HepG2 (cell line): ENCODE data around the gene NEMF. TPM values are rescaled to one million over a fixed set of nuclear protein-coding genes. Genes with fewer than 3 reads are reported as not detected.

Experiments
- ATAC-seq: fragments of 200-7000 bp; cut with Tn5 transposase; 3 replicates; pipeline ENCODE4 v1.9.1; 2020; ENCODE audit warnings: mild to moderate bottlenecking, moderate library complexity
- BruUV-seq: library from RNA; stranded (reverse); fragments of 400-500 nt; replicated peaks from 2 replicates; lab custom pipeline; 2021; lab: Mats Ljungman, UMichigan
- CTCF ChIA-PET: fragments of 300-600 bp; formaldehyde crosslinking; extraction: SDS; loops from one replicate; lab custom pipeline; 2021; ENCODE audit warnings: low total read pairs, inconsistent platforms, low intra/inter-chr PET ratio; lab: Yijun Ruan, JAX
- POLR2A ChIA-PET: fragments of 350-600 bp; sonication (Branson Sonifier 250); formaldehyde crosslinking; loops from one replicate; lab custom pipeline; 2020; ENCODE audit warnings: antibody characterized with exemption, inconsistent platforms; lab: Yijun Ruan, JAX
- DNase-seq: peaks from one replicate; pipeline ENCODE4 v3.0.0-alpha.2; 2015; ENCODE audit warnings: low spot score
- FAIRE-seq: peaks from 3 replicates; lab custom pipeline; 2011; peaks lifted over from hg19 to GRCh38; lab: Jason Lieb, UNC
- H2AFZ ChIP-seq: one replicate; pipeline ENCODE4 v1.6.1; 2011; ENCODE audit warnings: low read length, inconsistent platforms
- H3K27ac ChIP-seq: fragments of 300-600 bp; 3 replicates; pipeline ENCODE4 v1.8.0; 2011; ENCODE audit warnings: mixed run types, mild to moderate bottlenecking, mixed read lengths, low read length, inconsistent platforms; ENCODE audit not compliant: insufficient read depth; ENCODE audit errors: extremely low read length
- H3K27me3 ChIP-seq, 2 experiments: fragments of 200-600 bp in 1 of 2; 2 replicates in 1 of 2; 3 replicates in 1 of 2; pipeline versions ENCODE4 v1.6.0 to v1.8.0; 2011; ENCODE audit warnings: low read length in 2 of 2, mild to moderate bottlenecking in 2 of 2, moderate library complexity in 2 of 2, inconsistent platforms in 1 of 2; ENCODE audit not compliant: insufficient read depth in 2 of 2, control insufficient read depth in 1 of 2
- H3K36me3 ChIP-seq, 2 experiments: fragments of 200-600 bp in 1 of 2; replicated peaks in 1 of 2; 2 replicates in 1 of 2; 3 replicates in 1 of 2; pipeline versions ENCODE4 v1.5.1 to v1.8.0; 2011; ENCODE audit warnings: low read length in 2 of 2, inconsistent platforms in 1 of 2; ENCODE audit not compliant: insufficient read depth in 2 of 2, control insufficient read depth in 1 of 2
- H3K4me1 ChIP-seq: 2 replicates; pipeline ENCODE4 v1.5.1; 2012; ENCODE audit warnings: low read length, inconsistent platforms; ENCODE audit not compliant: insufficient read depth
- H3K4me2 ChIP-seq: 2 replicates; pipeline ENCODE4 v1.6.0; 2011; ENCODE audit warnings: low read depth, low read length, inconsistent platforms
- H3K4me3 ChIP-seq, 3 experiments: fragments of 200-600 bp in 1 of 3; sonication (generic), shearing (Covaris generic) in 1 of 3; replicated peaks in 1 of 3; 2 replicates each; pipeline ENCODE4 v1.5.1; 2011 to 2016; ENCODE audit warnings: low read length in 3 of 3, inconsistent platforms in 2 of 3, low read depth in 2 of 3, mild to moderate bottlenecking in 2 of 3, control low read depth in 1 of 3, mixed read lengths in 1 of 3; ENCODE audit not compliant: insufficient read depth in 1 of 3
- H3K79me2 ChIP-seq: one replicate; pipeline ENCODE4 v1.6.1; 2011; ENCODE audit warnings: low read length, inconsistent platforms; ENCODE audit not compliant: insufficient read depth
- H3K9ac ChIP-seq: 2 replicates; pipeline ENCODE4 v1.6.0; 2011; ENCODE audit warnings: mild to moderate bottlenecking, low read depth, low read length, inconsistent platforms; ENCODE audit not compliant: insufficient read depth
- H3K9me3 ChIP-seq: 2 replicates; pipeline ENCODE4 v1.5.1; 2012; ENCODE audit warnings: mild to moderate bottlenecking, low read length
- H4K20me1 ChIP-seq: 2 replicates; pipeline ENCODE4 v1.6.0; 2011; ENCODE audit warnings: inconsistent platforms, mild to moderate bottlenecking, low read length, moderate library complexity; ENCODE audit not compliant: insufficient read depth
- EHMT2 ChIP-seq: fragments of 200-600 bp; sonication (generic); IDR thresholded peaks from 2 replicates; pipeline ENCODE4 v1.7.0; 2017; ENCODE audit warnings: antibody characterized with exemption, low read depth, low read length, borderline replicate concordance
- NBN ChIP-seq: fragments of 450-650 bp; conservative IDR thresholded peaks from 2 replicates; pipeline ENCODE4 v1.6.1; 2017
- NFRKB ChIP-seq: fragments of 450-650 bp; IDR thresholded peaks from 2 replicates; pipeline ENCODE4 v1.6.1; 2017
- RBAK ChIP-seq: sonication (generic); formaldehyde crosslinking; IDR thresholded peaks from 2 replicates; pipeline ENCODE4 v1.5.1; 2020; ENCODE audit warnings: mild to moderate bottlenecking, missing genetic modification reagents
- SNRNP70 ChIP-seq: fragments of 200-400 bp; formaldehyde crosslinking; IDR thresholded peaks from 2 replicates; pipeline ENCODE4 v1.6.1; 2017; ENCODE audit warnings: mild to moderate bottlenecking, low read depth, low read length, moderate library complexity
- TBX3 ChIP-seq: fragments of 450-650 bp; IDR thresholded peaks from 2 replicates; pipeline ENCODE4 v1.6.1; 2017; ENCODE audit warnings: antibody characterized with exemption, mild to moderate bottlenecking, inconsistent platforms, borderline replicate concordance
- ZNF615 ChIP-seq: sonication (generic); formaldehyde crosslinking; IDR thresholded peaks from 2 replicates; pipeline ENCODE4 v1.5.0; 2020; ENCODE audit warnings: mild to moderate bottlenecking, missing genetic modification reagents, borderline replicate concordance
- ZNF674 ChIP-seq: sonication (generic); formaldehyde crosslinking; IDR thresholded peaks from 2 replicates; pipeline ENCODE4 v1.5.0; 2020; ENCODE audit warnings: low read depth, mild to moderate bottlenecking, missing genetic modification reagents
- ZNF720 ChIP-seq: sonication (generic); formaldehyde crosslinking; IDR thresholded peaks from 2 replicates; pipeline ENCODE4 v1.4.0; 2020; ENCODE audit warnings: missing genetic modification reagents
- WGBS: methylation state at CpG from one replicate; pipeline ENCODE4 v1.1.6; 2017; ENCODE audit warnings: low lambda C conversion rate; 5-methylcytosine and 5-hydroxymethylcytosine counted together
- in situ Hi-C: cut with HindIII; loops from 2 replicates; pipeline ENCODE4 v1.10.0; 2017; ENCODE audit warnings: low pct_unique_long_range_greater_than_20kb; ENCODE audit not compliant: extremely low pct_ligation_motif_present
- intact Hi-C: fragments of 100-400 bp; cut with micrococcal nuclease; formaldehyde crosslinking; loops from one replicate; pipeline ENCODE4 v1.10.0; 2022; ENCODE audit not compliant: unreplicated experiment
- polyA plus RNA-seq, 8 experiments: library from polyadenylated mRNA; depleted of rRNA in 3 of 8; stranded (reverse) in 7 of 8; unstranded in 1 of 8; fragments of >200 nt; fragmentation: Illumina TruSeq in 4 of 8; extraction: Trizol in 4 of 8; gene quantifications; 2 replicates each; pipeline versions ENCODE4 v1.2.1 to v1.2.3, GENCODE V29; 2011 to 2016; ENCODE audit warnings: low read depth in 4 of 8, missing spikeins in 1 of 8, mixed read lengths in 1 of 8; ENCODE audit not compliant: insufficient read depth in 1 of 8
- total RNA-seq, 5 experiments: library from RNA; depleted of rRNA; stranded (reverse); fragments of >200 nt; fragmentation: Illumina TruSeq; extraction: Trizol; gene quantifications; 2 replicates each; pipeline ENCODE4 v1.2.3, GENCODE V29; 2016; ENCODE audit warnings: low read depth in 1 of 5
- TF ChIP-seq, protein P1 (sequence below): sonication (generic); formaldehyde crosslinking; IDR thresholded peaks from 2 replicates; pipeline ENCODE4 v1.4.0; 2020; ENCODE audit warnings: missing genetic modification reagents
- TF ChIP-seq, protein P2 (sequence below): IDR thresholded peaks from 2 replicates; pipeline ENCODE4 v1.6.1; 2016; ENCODE audit warnings: missing compliant biosample characterization, missing genetic modification reagents, borderline replicate concordance
- TF ChIP-seq, protein P3 (sequence below): IDR thresholded peaks from 2 replicates; pipeline ENCODE4 v1.6.1; 2012; ENCODE audit warnings: inconsistent platforms

The NEMF gene
- total and polyA plus RNA-seq, 2 of the 13 experiments (the other 11 are each of a cell fraction or from before 2014, with no cell fraction given) = 21.3 to 57.9 TPM

DNA sequence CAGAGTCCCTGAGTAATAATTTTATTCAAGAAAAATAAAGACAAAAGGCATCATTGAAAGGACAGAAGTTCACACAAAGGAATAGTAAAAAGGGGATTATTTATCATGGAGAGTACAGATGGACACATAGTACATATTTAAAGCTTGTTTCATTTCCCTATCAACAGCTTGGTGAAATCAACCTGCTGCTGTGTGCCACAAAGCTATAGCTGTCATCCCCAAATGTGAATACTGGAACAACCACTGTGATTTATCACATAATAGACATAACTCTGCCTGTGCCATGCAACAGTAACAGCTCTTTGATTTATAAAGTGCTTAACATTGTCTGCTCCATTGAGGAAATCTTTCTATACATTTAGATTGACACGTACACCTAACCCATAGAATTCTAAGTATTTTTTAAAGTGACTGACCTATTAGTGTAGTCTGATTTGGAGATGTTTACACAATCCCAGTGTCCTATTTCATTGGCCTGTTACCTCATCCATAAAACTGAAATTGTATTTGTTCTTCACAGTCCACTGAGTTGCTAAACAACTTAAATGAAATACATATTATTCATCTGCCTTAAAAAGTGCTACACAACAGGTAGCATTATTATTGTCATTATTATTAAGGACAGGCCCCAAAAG lies 3.3 kb downstream of the NEMF start:
- H3K27me3 ChIP-seq = no peaks in the 10 kb centered on the region; a peak in 1 of 5 replicates
- no TSS peak for BruUV-seq
- in situ Hi-C loops = no loop called here
- 100% methylated on average over 1 of the region's 1 CpG for WGBS
- peaks cover 36% of the 10 kb centered on the region for H3K79me2 ChIP-seq
- no peak for DNase-seq
- FAIRE-seq = no peak
- ChIA-PET CTCF (no interaction called here), POLR2A (interaction anchor here (1.0 kb wide), 1 partner anchor 82 kb away, joined by 4 read pairs; no protein-coding TSS in a partner anchor)
- no peak overlapping the region for H3K4me2 ChIP-seq
- H4K20me1 ChIP-seq = no peaks in the 10 kb centered on the region
- H3K36me3 ChIP-seq = peaks cover 5 to 30% of the 10 kb centered on the region in 2 experiments; a peak in 4 of 5 replicates
- no peak overlapping the region for H3K4me3 ChIP-seq
- H2AFZ ChIP-seq = no peak overlapping the region
- TF ChIP-seq NFRKB (no peak), ZNF720 (CRISPR knock-in tag) (no peak), ZNF674 (CRISPR knock-in tag) (no peak), RBAK (CRISPR knock-in tag) (no peak), TBX3 (no peak), EHMT2 (no peak), ZNF615 (CRISPR knock-in tag) (no peak), NBN (no peak), SNRNP70 (no peak)
- TF ChIP-seq, protein P1, sequence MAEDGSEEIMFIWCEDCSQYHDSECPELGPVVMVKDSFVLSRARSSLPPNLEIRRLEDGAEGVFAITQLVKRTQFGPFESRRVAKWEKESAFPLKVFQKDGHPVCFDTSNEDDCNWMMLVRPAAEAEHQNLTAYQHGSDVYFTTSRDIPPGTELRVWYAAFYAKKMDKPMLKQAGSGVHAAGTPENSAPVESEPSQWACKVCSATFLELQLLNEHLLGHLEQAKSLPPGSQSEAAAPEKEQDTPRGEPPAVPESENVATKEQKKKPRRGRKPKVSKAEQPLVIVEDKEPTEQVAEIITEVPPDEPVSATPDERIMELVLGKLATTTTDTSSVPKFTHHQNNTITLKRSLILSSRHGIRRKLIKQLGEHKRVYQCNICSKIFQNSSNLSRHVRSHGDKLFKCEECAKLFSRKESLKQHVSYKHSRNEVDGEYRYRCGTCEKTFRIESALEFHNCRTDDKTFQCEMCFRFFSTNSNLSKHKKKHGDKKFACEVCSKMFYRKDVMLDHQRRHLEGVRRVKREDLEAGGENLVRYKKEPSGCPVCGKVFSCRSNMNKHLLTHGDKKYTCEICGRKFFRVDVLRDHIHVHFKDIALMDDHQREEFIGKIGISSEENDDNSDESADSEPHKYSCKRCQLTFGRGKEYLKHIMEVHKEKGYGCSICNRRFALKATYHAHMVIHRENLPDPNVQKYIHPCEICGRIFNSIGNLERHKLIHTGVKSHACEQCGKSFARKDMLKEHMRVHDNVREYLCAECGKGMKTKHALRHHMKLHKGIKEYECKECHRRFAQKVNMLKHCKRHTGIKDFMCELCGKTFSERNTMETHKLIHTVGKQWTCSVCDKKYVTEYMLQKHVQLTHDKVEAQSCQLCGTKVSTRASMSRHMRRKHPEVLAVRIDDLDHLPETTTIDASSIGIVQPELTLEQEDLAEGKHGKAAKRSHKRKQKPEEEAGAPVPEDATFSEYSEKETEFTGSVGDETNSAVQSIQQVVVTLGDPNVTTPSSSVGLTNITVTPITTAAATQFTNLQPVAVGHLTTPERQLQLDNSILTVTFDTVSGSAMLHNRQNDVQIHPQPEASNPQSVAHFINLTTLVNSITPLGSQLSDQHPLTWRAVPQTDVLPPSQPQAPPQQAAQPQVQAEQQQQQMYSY (CRISPR knock-in tag) = no peak
- TF ChIP-seq, protein P2, sequence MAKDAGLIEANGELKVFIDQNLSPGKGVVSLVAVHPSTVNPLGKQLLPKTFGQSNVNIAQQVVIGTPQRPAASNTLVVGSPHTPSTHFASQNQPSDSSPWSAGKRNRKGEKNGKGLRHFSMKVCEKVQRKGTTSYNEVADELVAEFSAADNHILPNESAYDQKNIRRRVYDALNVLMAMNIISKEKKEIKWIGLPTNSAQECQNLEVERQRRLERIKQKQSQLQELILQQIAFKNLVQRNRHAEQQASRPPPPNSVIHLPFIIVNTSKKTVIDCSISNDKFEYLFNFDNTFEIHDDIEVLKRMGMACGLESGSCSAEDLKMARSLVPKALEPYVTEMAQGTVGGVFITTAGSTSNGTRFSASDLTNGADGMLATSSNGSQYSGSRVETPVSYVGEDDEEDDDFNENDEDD (CRISPR knock-in tag) = no peak
- TF ChIP-seq, protein P3, sequence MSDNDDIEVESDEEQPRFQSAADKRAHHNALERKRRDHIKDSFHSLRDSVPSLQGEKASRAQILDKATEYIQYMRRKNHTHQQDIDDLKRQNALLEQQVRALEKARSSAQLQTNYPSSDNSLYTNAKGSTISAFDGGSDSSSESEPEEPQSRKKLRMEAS = no peak
- no peaks in the 10 kb centered on the region for H3K9me3 ChIP-seq
- H3K4me1 ChIP-seq = peaks cover 19% of the 10 kb centered on the region
- H3K9ac ChIP-seq = no peak overlapping the region
- intact Hi-C loops = no loop called here
- ATAC-seq = no peak
- H3K27ac ChIP-seq = no peak overlapping the region
